HUES64 (cell line): ENCODE data around the gene RPS6KL1.

Experiments
- H3K27ac ChIP-seq: 2 replicates; pipeline ENCODE4 v1.7.0; 2013; ENCODE audit warnings: low read depth, low read length, inconsistent platforms
- H3K27me3 ChIP-seq: 2 replicates; pipeline ENCODE4 v1.6.1; 2013; ENCODE audit warnings: mild to moderate bottlenecking, low read length; ENCODE audit not compliant: insufficient read depth
- H3K36me3 ChIP-seq: 2 replicates; pipeline ENCODE4 v1.6.1; 2013; ENCODE audit warnings: mild to moderate bottlenecking, low read length; ENCODE audit not compliant: insufficient read depth
- H3K4me1 ChIP-seq: 2 replicates; pipeline ENCODE4 v1.6.1; 2013; ENCODE audit warnings: mild to moderate bottlenecking, low read length, moderate library complexity; ENCODE audit not compliant: insufficient read depth
- H3K4me3 ChIP-seq: 2 replicates; pipeline ENCODE4 v1.5.1; 2013; ENCODE audit warnings: mild to moderate bottlenecking, low read length, moderate library complexity
- H3K9ac ChIP-seq: 2 replicates; pipeline ENCODE4 v1.6.1; 2013; ENCODE audit warnings: mild to moderate bottlenecking, low read depth, low read length
- H3K9me3 ChIP-seq: 2 replicates; pipeline ENCODE4 v1.6.1; 2013; ENCODE audit warnings: low read depth, low read length; ENCODE audit not compliant: insufficient read depth
- WGBS: fragments of 150-250, 120-280 bp; methylation state at CpG from one replicate; pipeline ENCODE4 v1.1.7; 2013; ENCODE audit warnings: missing lambda C conversion rate; 5-methylcytosine and 5-hydroxymethylcytosine counted together

The RPS6KL1 gene

GRCh38 chr14:74909911-74910310 lies 13.1 kb downstream of the RPS6KL1 start:
- WGBS, result 87% methylated on average over 10 of the region's 10 CpGs
- H3K9me3 ChIP-seq, result no peaks in the 10 kb centered on the region
- H3K9ac ChIP-seq, result no peak overlapping the region
- H3K36me3 ChIP-seq, result peaks cover 4% of the 10 kb centered on the region; the same call in 1 of the 2 replicates
- no peak overlapping the region for H3K4me3 ChIP-seq
- no peak overlapping the region for H3K27ac ChIP-seq
- H3K4me1 ChIP-seq, result no peaks in the 10 kb centered on the region
- H3K27me3 ChIP-seq, result no peaks in the 10 kb centered on the region

GRCh38 chr14:74909501-74909900 lies 13.6 kb downstream of the RPS6KL1 start:
- H3K27me3 ChIP-seq, result no peaks in the 10 kb centered on the region
- peaks cover 7% of the 10 kb centered on the region; the same call in 1 of the 2 replicates for H3K36me3 ChIP-seq
- H3K9me3 ChIP-seq, result no peaks in the 10 kb centered on the region
- no peaks in the 10 kb centered on the region for H3K4me1 ChIP-seq
- H3K4me3 ChIP-seq, result no peak overlapping the region
- H3K9ac ChIP-seq, result no peak overlapping the region
- 93% methylated on average over 14 of the region's 14 CpGs for WGBS
- no peak overlapping the region for H3K27ac ChIP-seq

GRCh38 chr14:74908861-74909341 lies 14.2 kb downstream of the RPS6KL1 start:
- H3K36me3 ChIP-seq, result peaks cover 13% of the 10 kb centered on the region
- no peaks in the 10 kb centered on the region for H3K4me1 ChIP-seq
- no peaks in the 10 kb centered on the region for H3K9me3 ChIP-seq
- 91% methylated on average over 9 of the region's 9 CpGs for WGBS
- H3K4me3 ChIP-seq, result no peak overlapping the region
- no peak overlapping the region for H3K9ac ChIP-seq
- no peak overlapping the region for H3K27ac ChIP-seq
- no peaks in the 10 kb centered on the region for H3K27me3 ChIP-seq

- no peak overlapping the region for H3K4me3 ChIP-seq
- H3K27ac ChIP-seq, result no peak overlapping the region
- no peaks in the 10 kb centered on the region for H3K9me3 ChIP-seq
- H3K36me3 ChIP-seq, result peaks cover 22% of the 10 kb centered on the region
- 98% methylated on average over 6 of the region's 6 CpGs for WGBS
- H3K4me1 ChIP-seq, result no peaks in the 10 kb centered on the region; the same call in 1 of the 2 replicates
- no peak overlapping the region for H3K9ac ChIP-seq
- H3K27me3 ChIP-seq, result no peaks in the 10 kb centered on the region
Observed at GRCh38 chr14:74907744-74908143, 15.3 kb downstream of the RPS6KL1 start.

GRCh38 chr14:74906925-74907521 lies 16.0 kb downstream of the RPS6KL1 start:
- no peaks in the 10 kb centered on the region for H3K27me3 ChIP-seq
- peaks cover 30% of the 10 kb centered on the region for H3K36me3 ChIP-seq
- no peak overlapping the region for H3K4me3 ChIP-seq
- WGBS, result 93% methylated on average over 12 of the region's 12 CpGs
- no peaks in the 10 kb centered on the region; the same call in 1 of the 2 replicates for H3K4me1 ChIP-seq
- no peak overlapping the region for H3K9ac ChIP-seq
- H3K9me3 ChIP-seq, result no peaks in the 10 kb centered on the region
- no peak overlapping the region for H3K27ac ChIP-seq

- no peak overlapping the region for H3K9ac ChIP-seq
- H3K27me3 ChIP-seq, result no peaks in the 10 kb centered on the region
- no peak overlapping the region for H3K4me3 ChIP-seq
- no peak overlapping the region for H3K27ac ChIP-seq
- WGBS, result 65% methylated on average over 14 of the region's 14 CpGs
- peaks cover 43% of the 10 kb centered on the region for H3K36me3 ChIP-seq
- H3K4me1 ChIP-seq, result no peaks in the 10 kb centered on the region; the same call in 1 of the 2 replicates
- no peaks in the 10 kb centered on the region for H3K9me3 ChIP-seq
Observed at GRCh38 chr14:74905595-74906142, 17.4 kb downstream of the RPS6KL1 start.

GRCh38 chr14:74904635-74905503 lies 18.2 kb downstream of the RPS6KL1 start:
- Histone ChIP-seq H3K27ac (no peak overlapping the region), H3K36me3 (peaks cover 51% of the 10 kb centered on the region), H3K4me3 (no peak overlapping the region), H3K9ac (no peak overlapping the region), H3K4me1 (no peaks in the 10 kb centered on the region; the same call in 1 of the 2 replicates), H3K27me3 (no peaks in the 10 kb centered on the region), H3K9me3 (no peaks in the 10 kb centered on the region)
- 96% methylated on average over 6 of the region's 6 CpGs for WGBS

GRCh38 chr14:74902941-74903705 lies 19.9 kb downstream of the RPS6KL1 start:
- no peaks in the 10 kb centered on the region for H3K9me3 ChIP-seq
- H3K4me1 ChIP-seq, result no peaks in the 10 kb centered on the region; the same call in 1 of the 2 replicates
- no peak overlapping the region for H3K9ac ChIP-seq
- peaks cover 69% of the 10 kb centered on the region for H3K36me3 ChIP-seq
- no peak overlapping the region for H3K4me3 ChIP-seq
- 87% methylated on average over 10 of the region's 10 CpGs for WGBS
- H3K27ac ChIP-seq, result peak overlapping the region; percentile 51; the same call in 1 of the 2 replicates
- H3K27me3 ChIP-seq, result no peaks in the 10 kb centered on the region

GRCh38 chr14:74898694-74899093 lies 24.4 kb downstream of the RPS6KL1 start:
- Histone ChIP-seq H3K9me3 (no peaks in the 10 kb centered on the region), H3K4me3 (no peak overlapping the region), H3K36me3 (peaks cover 96% of the 10 kb centered on the region), H3K4me1 (no peaks in the 10 kb centered on the region; the same call in 1 of the 2 replicates), H3K27me3 (no peaks in the 10 kb centered on the region), H3K9ac (no peak overlapping the region), H3K27ac (no peak overlapping the region)
- WGBS, result 93% methylated on average over 5 of the region's 5 CpGs

- Histone ChIP-seq H3K27me3 (no peaks in the 10 kb centered on the region), H3K9ac (no peak overlapping the region), H3K4me1 (no peaks in the 10 kb centered on the region; the same call in 1 of the 2 replicates), H3K27ac (no peak overlapping the region), H3K9me3 (no peaks in the 10 kb centered on the region), H3K4me3 (no peak overlapping the region), H3K36me3 (peaks cover 98% of the 10 kb centered on the region)
- 95% methylated on average over 2 of the region's 2 CpGs for WGBS
Observed at GRCh38 chr14:74898083-74898482, 25.0 kb downstream of the RPS6KL1 start.
